GM23248 (cell line): ENCODE results near the gene DDB1. TPM values are rescaled to one million over a fixed set of nuclear protein-coding genes. Genes with fewer than 3 reads are reported as not detected.

Experiments
- DNase-seq: peaks from one replicate; pipeline ENCODE4 v3.0.0-alpha.2; 2015
- H2AFZ ChIP-seq: fragments of 200-600 bp; sonication (generic); 2 replicates; pipeline ENCODE4 v1.6.1; 2016; ENCODE audit warnings: antibody characterized with exemption
- H3F3A ChIP-seq: fragments of 200-600 bp; sonication (generic); 2 replicates; pipeline ENCODE4 v1.6.1; 2016; ENCODE audit warnings: mild to moderate bottlenecking, antibody characterized with exemption, mixed run types; ENCODE audit not compliant: insufficient read depth
- H3K27ac ChIP-seq: fragments of 200-600 bp; sonication (generic); 2 replicates; pipeline ENCODE4 v1.5.1; 2016; ENCODE audit warnings: mild to moderate bottlenecking
- H3K27me3 ChIP-seq: fragments of 200-600 bp; sonication (generic); replicated peaks from 2 replicates; pipeline ENCODE4 v1.6.1; 2016; ENCODE audit warnings: mild to moderate bottlenecking; ENCODE audit not compliant: insufficient read depth
- H3K36me3 ChIP-seq: fragments of 200-600 bp; sonication (generic); 2 replicates; pipeline ENCODE4 v1.6.1; 2016; ENCODE audit warnings: low read depth, mild to moderate bottlenecking
- H3K4me1 ChIP-seq: fragments of 200-600 bp; sonication (generic); 2 replicates; pipeline ENCODE4 v1.6.1; 2016; ENCODE audit warnings: mild to moderate bottlenecking; ENCODE audit not compliant: insufficient read depth
- H3K4me2 ChIP-seq: fragments of 200-600 bp; sonication (generic); one replicate; pipeline ENCODE4 v1.6.1; 2016; ENCODE audit warnings: mild to moderate bottlenecking; ENCODE audit not compliant: unreplicated experiment
- H3K4me3 ChIP-seq: fragments of 200-600 bp; sonication (generic); 2 replicates; pipeline ENCODE4 v1.5.1; 2016; ENCODE audit warnings: mild to moderate bottlenecking
- H3K79me2 ChIP-seq: fragments of 200-600 bp; sonication (generic); 2 replicates; pipeline ENCODE4 v1.6.1; 2016; ENCODE audit warnings: mild to moderate bottlenecking; ENCODE audit not compliant: insufficient read depth
- H3K9ac ChIP-seq: fragments of 200-600 bp; sonication (generic); 2 replicates; pipeline ENCODE4 v1.6.1; 2016; ENCODE audit warnings: mild to moderate bottlenecking
- H3K9me2 ChIP-seq: fragments of 200-600 bp; sonication (generic); 2 replicates; pipeline ENCODE4 v1.6.1; 2016; ENCODE audit warnings: mixed run types, mild to moderate bottlenecking, moderate library complexity; ENCODE audit not compliant: insufficient read depth
- H3K9me3 ChIP-seq: fragments of 200-600 bp; sonication (generic); one replicate; pipeline ENCODE4 v1.6.1; 2017; ENCODE audit warnings: low read depth
- H4K20me1 ChIP-seq: fragments of 200-600 bp; sonication (generic); 2 replicates; pipeline ENCODE4 v1.6.0; 2016; ENCODE audit not compliant: insufficient read depth
- EZH2 ChIP-seq: fragments of 200-600 bp; sonication (generic); IDR thresholded peaks from 2 replicates; pipeline ENCODE4 v1.6.1; 2018; ENCODE audit warnings: antibody characterized with exemption, mild to moderate bottlenecking; ENCODE audit not compliant: insufficient read depth, poor library complexity, severe bottlenecking
- EZH2phosphoT487 ChIP-seq: fragments of 200-600 bp; sonication (generic); IDR thresholded peaks from 2 replicates; pipeline ENCODE4 v1.6.1; 2018; ENCODE audit warnings: antibody characterized with exemption, moderate library complexity, mild to moderate bottlenecking, low read depth; ENCODE audit not compliant: insufficient read depth
- WGBS, 2 experiments: methylation state at CpG; one replicate each; pipeline ENCODE4 v1.1.6; 2015 to 2017; ENCODE audit warnings: low lambda C conversion rate in 2 of 2, low coverage in 1 of 2; ENCODE audit errors: missing lambda C conversion rate in 2 of 2; 5-methylcytosine and 5-hydroxymethylcytosine counted together
- in situ Hi-C: fragments of 300-500 bp; cut with MboI; formaldehyde crosslinking; loops from 2 replicates; pipeline ENCODE4 v1.15.0; 2020
- polyA plus RNA-seq: library from polyadenylated mRNA; unstranded; fragments of >200 nt; fragmentation: Nextera tagmentation; extraction: Ambion mirVana; gene quantifications from 2 replicates; pipeline ENCODE4 v1.2.1, GENCODE V29; 2016
- total RNA-seq: library from RNA; depleted of rRNA; stranded (reverse); fragments of >200 nt; shearing (Covaris generic); gene quantifications from 2 replicates; pipeline ENCODE4 v1.2.3, GENCODE V29; 2014

The DDB1 gene
- total and polyA plus RNA-seq, 2 experiments from 2014 or later = 160 to 252 TPM

DNA sequence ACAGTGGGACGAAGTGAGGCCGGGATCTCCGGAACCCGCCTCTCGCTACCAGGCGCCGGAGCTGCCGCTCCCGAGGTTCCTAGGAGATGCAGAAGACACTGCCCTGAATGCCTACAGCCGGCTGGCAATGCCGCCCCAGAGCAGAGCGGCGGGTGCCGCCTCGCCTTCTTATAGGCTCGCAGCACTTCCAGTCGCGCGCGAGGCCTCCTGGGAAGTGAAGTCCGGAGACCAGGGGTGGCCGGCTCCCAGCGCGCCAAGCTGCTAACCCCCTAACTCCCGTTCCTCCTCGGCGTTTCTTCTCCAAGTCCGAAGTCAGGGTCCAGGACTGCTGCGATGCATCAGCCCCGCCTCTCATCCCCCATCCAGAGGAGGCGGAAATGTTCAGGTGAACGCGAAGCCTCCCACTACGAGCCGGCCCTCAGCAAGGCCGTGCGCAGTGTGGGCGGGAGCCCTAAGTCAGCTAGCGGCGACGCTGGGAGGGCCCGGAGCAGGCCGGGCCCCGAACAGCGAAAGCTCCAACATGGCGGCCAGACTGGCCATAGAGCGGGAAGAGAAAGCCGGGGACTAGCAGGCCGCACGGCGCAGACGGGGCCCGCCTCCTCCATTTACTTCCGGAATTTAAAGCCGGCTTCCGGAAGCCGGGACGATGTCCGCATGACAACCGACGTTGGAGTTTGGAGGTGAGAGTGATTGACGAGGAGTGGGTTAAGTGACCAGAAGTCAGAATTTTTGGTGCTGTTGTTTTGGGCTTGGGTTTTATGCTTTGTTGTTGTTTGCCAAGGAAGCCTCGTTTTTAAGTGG, 29.0 kb upstream of the DDB1 start, which contains the start of the genes CYB561A3 and TMEM138:
TSS of gene CYB561A3 (minus strand) at position 142 of the 801 bp plus-strand sequence. CDS start 5,169 bp downstream, outside the sequence.
TSS of gene TMEM138 (plus strand) at position 634 of the 801 bp plus-strand sequence. CDS start 2,017 bp downstream, outside the sequence.
- Histone ChIP-seq H4K20me1 (no peaks in the 10 kb centered on the region), H3K79me2 (peaks cover 48% of the 10 kb centered on the region), H3K4me1 (peaks cover 13% of the 10 kb centered on the region), H3F3A (0 out of 2 replicates have a peak, but pooled peaks cover 6% of the 10 kb centered on the region), H3K9me3 (no peaks in the 10 kb centered on the region), H3K36me3 (no peaks in the 10 kb centered on the region; the same call in 1 of the 2 replicates), H2AFZ (peak within 1 kb of the TSS; percentile 84), H3K4me3 (peak within 1 kb of the TSS; percentile 78), H3K27me3 (no peaks in the 10 kb centered on the region), H3K27ac (peak within 1 kb of the TSS; percentile 86), H3K9ac (peak within 1 kb of the TSS; percentile 87), H3K9me2 (no peaks in the 10 kb centered on the region), H3K4me2 (peak within 1 kb of the TSS; percentile 69)
- WGBS, 2 experiments = 0 to 1% methylated on average over 54 to 59 of the region's 63 CpGs
- DNase-seq = peak; percentile 99
- in situ Hi-C loops = no loop called here
- no peak for TF ChIP-seq EZH2phosphoT487
- no peak for TF ChIP-seq EZH2

DNA sequence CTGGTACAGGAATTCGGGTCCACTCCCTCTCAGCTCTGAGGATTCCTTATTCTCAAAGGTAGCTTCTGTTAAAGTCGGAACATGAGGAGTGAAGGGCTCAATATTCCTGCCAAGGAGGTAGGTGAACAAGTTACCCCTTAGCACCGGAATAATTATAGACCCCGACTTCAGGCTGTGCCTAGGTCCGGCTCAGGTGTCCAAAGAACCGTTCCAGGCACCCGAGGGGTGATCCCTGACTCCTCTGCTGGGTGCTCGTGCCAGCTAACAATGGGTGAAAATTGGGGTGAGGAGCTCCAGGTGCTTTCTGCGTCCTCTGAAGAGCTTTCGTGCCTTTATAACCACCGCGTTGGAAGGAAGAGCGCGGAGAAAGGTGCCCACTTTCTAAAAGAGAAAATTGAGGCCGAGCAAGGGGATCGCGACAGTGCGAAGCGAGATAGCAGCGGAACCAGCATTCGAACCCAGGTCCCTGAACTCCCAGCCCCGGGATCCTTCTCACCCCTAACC, 28.4 kb upstream of the DDB1 start:
- Histone ChIP-seq H3K27me3 (no peaks in the 10 kb centered on the region), H2AFZ (peak overlapping the region; percentile 84), H3K4me2 (peak overlapping the region; percentile 69), H3K4me1 (peaks cover 10% of the 10 kb centered on the region; the same call in 1 of the 2 replicates), H3K9me3 (no peaks in the 10 kb centered on the region), H3K9ac (peak overlapping the region; percentile 87), H3K27ac (peak overlapping the region; percentile 86), H4K20me1 (no peaks in the 10 kb centered on the region), H3K4me3 (peak overlapping the region; percentile 78), H3K36me3 (no peaks in the 10 kb centered on the region; the same call in 1 of the 2 replicates), H3K79me2 (peaks cover 48% of the 10 kb centered on the region), H3F3A (0 out of 2 replicates have a peak, but pooled peaks cover 6% of the 10 kb centered on the region), H3K9me2 (no peaks in the 10 kb centered on the region)
- in situ Hi-C loops = no loop called here
- no peak for DNase-seq
- WGBS, 2 experiments = 1% methylated on average over 22 of the region's 22 CpGs
- TF ChIP-seq EZH2phosphoT487 (no peak), EZH2 (no peak)

DNA sequence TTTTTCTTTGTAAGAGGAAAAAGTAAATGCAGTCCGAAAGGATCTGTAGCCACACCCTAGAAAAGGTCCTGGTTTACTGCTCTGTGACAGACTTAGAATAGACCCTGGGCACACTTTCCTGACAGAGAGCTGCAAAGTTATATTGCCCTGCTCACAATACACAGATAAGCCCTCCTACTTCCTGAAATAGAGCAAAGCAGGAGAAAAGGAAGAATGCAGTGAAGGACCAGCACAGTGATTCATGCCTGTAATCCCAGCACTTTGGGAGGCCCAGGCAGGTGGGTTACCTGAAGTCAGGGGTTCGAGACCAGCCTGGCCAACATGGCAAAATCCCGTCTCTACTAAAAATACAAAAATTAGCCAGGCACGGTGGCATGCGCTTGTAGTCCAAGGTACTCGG, 26.6 kb upstream of the DDB1 start:
- H3K79me2 ChIP-seq = peaks cover 47% of the 10 kb centered on the region
- no peaks in the 10 kb centered on the region for H4K20me1 ChIP-seq
- TF ChIP-seq EZH2 (no peak), EZH2phosphoT487 (no peak)
- no peaks in the 10 kb centered on the region for H3K27me3 ChIP-seq
- H3K9me2 ChIP-seq = no peaks in the 10 kb centered on the region
- 0 out of 2 replicates have a peak, but pooled peaks cover 6% of the 10 kb centered on the region for H3F3A ChIP-seq
- H3K9me3 ChIP-seq = no peaks in the 10 kb centered on the region
- H3K36me3 ChIP-seq = no peaks in the 10 kb centered on the region
- DNase-seq = no peak
- H3K4me2 ChIP-seq = no peak overlapping the region
- H3K27ac ChIP-seq = no peak overlapping the region
- WGBS, 2 experiments = 98 to 99% methylated on average over 6 of the region's 6 CpGs
- H3K4me1 ChIP-seq = peaks cover 4% of the 10 kb centered on the region; the same call in 1 of the 2 replicates
- in situ Hi-C loops = no loop called here
- no peak overlapping the region for H2AFZ ChIP-seq
- H3K4me3 ChIP-seq = no peak overlapping the region
- H3K9ac ChIP-seq = no peak overlapping the region

DNA sequence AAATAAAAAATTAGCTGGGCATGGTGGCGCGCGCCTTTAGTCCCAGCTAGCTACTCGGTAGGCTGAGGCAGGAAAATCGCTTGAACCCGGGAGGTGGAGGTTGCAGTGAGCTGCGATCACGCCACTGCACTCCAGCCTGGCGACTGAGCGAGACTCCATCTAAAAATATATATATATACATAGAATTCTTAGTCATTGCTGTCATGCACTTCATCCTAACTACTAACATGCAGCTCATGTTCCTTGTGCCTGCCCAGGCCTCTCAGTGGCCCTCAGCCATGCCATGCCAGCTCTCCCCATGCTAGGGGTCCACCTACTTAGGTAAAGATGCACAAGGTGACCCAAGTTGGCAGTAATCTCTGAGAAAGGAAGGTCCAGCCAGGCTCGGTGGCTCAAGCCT, 25.7 kb upstream of the DDB1 start:
- 99 to 100% methylated on average over 11 of the region's 11 CpGs for WGBS, 2 experiments
- H3K4me3 ChIP-seq = no peak overlapping the region
- in situ Hi-C loops = no loop called here
- peaks cover 4% of the 10 kb centered on the region; the same call in 1 of the 2 replicates for H3K4me1 ChIP-seq
- H3K36me3 ChIP-seq = no peaks in the 10 kb centered on the region
- no peaks in the 10 kb centered on the region for H4K20me1 ChIP-seq
- H3K9me2 ChIP-seq = no peaks in the 10 kb centered on the region
- H3K9ac ChIP-seq = no peak overlapping the region
- 0 out of 2 replicates have a peak, but pooled peaks cover 6% of the 10 kb centered on the region for H3F3A ChIP-seq
- H2AFZ ChIP-seq = no peak overlapping the region
- H3K27ac ChIP-seq = no peak overlapping the region
- peaks cover 38% of the 10 kb centered on the region for H3K79me2 ChIP-seq
- TF ChIP-seq EZH2phosphoT487 (no peak), EZH2 (no peak)
- no peaks in the 10 kb centered on the region for H3K27me3 ChIP-seq
- H3K4me2 ChIP-seq = no peak overlapping the region
- H3K9me3 ChIP-seq = no peaks in the 10 kb centered on the region
- DNase-seq = no peak
